HepG2 (cell line): ENCODE data around the gene THAP3. TPM values are rescaled to one million over a fixed set of nuclear protein-coding genes. Genes with fewer than 3 reads are reported as not detected.
"Not testable (repeated sequence)": the region's sequence is repeated elsewhere in the genome, so short reads cannot be mapped to it uniquely, and the experiment has no call there.

Experiments
- ATAC-seq: fragments of 200-7000 bp; cut with Tn5 transposase; 3 replicates; pipeline ENCODE4 v1.9.1; 2020; ENCODE audit warnings: mild to moderate bottlenecking, moderate library complexity
- BruUV-seq: library from RNA; stranded (reverse); fragments of 400-500 nt; replicated peaks from 2 replicates; lab custom pipeline; 2021; lab: Mats Ljungman, UMichigan
- CTCF ChIA-PET: fragments of 300-600 bp; formaldehyde crosslinking; extraction: SDS; loops from one replicate; lab custom pipeline; 2021; ENCODE audit warnings: low total read pairs, inconsistent platforms, low intra/inter-chr PET ratio; lab: Yijun Ruan, JAX
- POLR2A ChIA-PET: fragments of 350-600 bp; sonication (Branson Sonifier 250); formaldehyde crosslinking; loops from one replicate; lab custom pipeline; 2020; ENCODE audit warnings: antibody characterized with exemption, inconsistent platforms; lab: Yijun Ruan, JAX
- DNase-seq: peaks from one replicate; pipeline ENCODE4 v3.0.0-alpha.2; 2015; ENCODE audit warnings: low spot score
- FAIRE-seq: peaks from 3 replicates; lab custom pipeline; 2011; peaks lifted over from hg19 to GRCh38; lab: Jason Lieb, UNC
- H2AFZ ChIP-seq: one replicate; pipeline ENCODE4 v1.6.1; 2011; ENCODE audit warnings: low read length, inconsistent platforms
- H3K27ac ChIP-seq: fragments of 300-600 bp; 3 replicates; pipeline ENCODE4 v1.8.0; 2011; ENCODE audit warnings: mixed run types, mild to moderate bottlenecking, mixed read lengths, low read length, inconsistent platforms; ENCODE audit not compliant: insufficient read depth; ENCODE audit errors: extremely low read length
- H3K27me3 ChIP-seq, 2 experiments: fragments of 200-600 bp in 1 of 2; 2 replicates in 1 of 2; 3 replicates in 1 of 2; pipeline versions ENCODE4 v1.6.0 to v1.8.0; 2011; ENCODE audit warnings: low read length in 2 of 2, mild to moderate bottlenecking in 2 of 2, moderate library complexity in 2 of 2, inconsistent platforms in 1 of 2; ENCODE audit not compliant: insufficient read depth in 2 of 2, control insufficient read depth in 1 of 2
- H3K36me3 ChIP-seq, 2 experiments: fragments of 200-600 bp in 1 of 2; replicated peaks in 1 of 2; 2 replicates in 1 of 2; 3 replicates in 1 of 2; pipeline versions ENCODE4 v1.5.1 to v1.8.0; 2011; ENCODE audit warnings: low read length in 2 of 2, inconsistent platforms in 1 of 2; ENCODE audit not compliant: insufficient read depth in 2 of 2, control insufficient read depth in 1 of 2
- H3K4me1 ChIP-seq: 2 replicates; pipeline ENCODE4 v1.5.1; 2012; ENCODE audit warnings: low read length, inconsistent platforms; ENCODE audit not compliant: insufficient read depth
- H3K4me2 ChIP-seq: 2 replicates; pipeline ENCODE4 v1.6.0; 2011; ENCODE audit warnings: low read depth, low read length, inconsistent platforms
- H3K4me3 ChIP-seq, 3 experiments: fragments of 200-600 bp in 1 of 3; sonication (generic), shearing (Covaris generic) in 1 of 3; replicated peaks in 1 of 3; 2 replicates each; pipeline ENCODE4 v1.5.1; 2011 to 2016; ENCODE audit warnings: low read length in 3 of 3, inconsistent platforms in 2 of 3, low read depth in 2 of 3, mild to moderate bottlenecking in 2 of 3, control low read depth in 1 of 3, mixed read lengths in 1 of 3; ENCODE audit not compliant: insufficient read depth in 1 of 3
- H3K79me2 ChIP-seq: one replicate; pipeline ENCODE4 v1.6.1; 2011; ENCODE audit warnings: low read length, inconsistent platforms; ENCODE audit not compliant: insufficient read depth
- H3K9ac ChIP-seq: 2 replicates; pipeline ENCODE4 v1.6.0; 2011; ENCODE audit warnings: mild to moderate bottlenecking, low read depth, low read length, inconsistent platforms; ENCODE audit not compliant: insufficient read depth
- H3K9me3 ChIP-seq: 2 replicates; pipeline ENCODE4 v1.5.1; 2012; ENCODE audit warnings: mild to moderate bottlenecking, low read length
- H4K20me1 ChIP-seq: 2 replicates; pipeline ENCODE4 v1.6.0; 2011; ENCODE audit warnings: inconsistent platforms, mild to moderate bottlenecking, low read length, moderate library complexity; ENCODE audit not compliant: insufficient read depth
- ARNT2 ChIP-seq: sonication (generic); formaldehyde crosslinking; IDR thresholded peaks from 2 replicates; pipeline ENCODE4 v1.8.0; 2022; ENCODE audit warnings: mild to moderate bottlenecking, low read depth, missing genetic modification reagents, moderate library complexity
- CCAR2 ChIP-seq: fragments of 200-400 bp; formaldehyde crosslinking; optimal IDR thresholded peaks from 2 replicates; pipeline ENCODE3; 2018; ENCODE audit warnings: low read depth, mild to moderate bottlenecking, low read length, moderate library complexity
- CHD4 ChIP-seq: fragments of 200-600 bp; sonication (generic); IDR thresholded peaks from 2 replicates; pipeline ENCODE4 v1.7.0; 2017; ENCODE audit warnings: mild to moderate bottlenecking, low read length, borderline replicate concordance
- NFYB ChIP-seq: sonication (generic); formaldehyde crosslinking; IDR thresholded peaks from 2 replicates; pipeline ENCODE4 v1.4.0; 2020; ENCODE audit warnings: missing genetic modification reagents
- NFYC ChIP-seq: IDR thresholded peaks from 2 replicates; pipeline ENCODE4 v1.6.1; 2016; ENCODE audit warnings: missing genetic modification reagents, missing compliant biosample characterization
- ZFP41 ChIP-seq: sonication (generic); formaldehyde crosslinking; IDR thresholded peaks from 2 replicates; pipeline ENCODE4 v1.4.0; 2020; ENCODE audit warnings: mild to moderate bottlenecking, missing genetic modification reagents, borderline replicate concordance
- ZNF264 ChIP-seq: sonication (generic); formaldehyde crosslinking; IDR thresholded peaks from 2 replicates; pipeline ENCODE4 v1.4.0; 2020; ENCODE audit warnings: missing genetic modification reagents
- ZNF280B ChIP-seq: sonication (generic); formaldehyde crosslinking; IDR thresholded peaks from 2 replicates; pipeline ENCODE4 v1.5.0; 2020; ENCODE audit warnings: missing genetic modification reagents, mild to moderate bottlenecking, borderline replicate concordance
- ZNF597 ChIP-seq: sonication (generic); formaldehyde crosslinking; IDR thresholded peaks from 2 replicates; pipeline ENCODE4 v1.5.0; 2020; ENCODE audit warnings: missing genetic modification reagents
- ZNF747 ChIP-seq: sonication (generic); formaldehyde crosslinking; IDR thresholded peaks from 2 replicates; pipeline ENCODE4 v1.8.1; 2023; ENCODE audit warnings: missing genetic modification reagents, mild to moderate bottlenecking, borderline replicate concordance
- WGBS: methylation state at CpG from one replicate; pipeline ENCODE4 v1.1.6; 2017; ENCODE audit warnings: low lambda C conversion rate; 5-methylcytosine and 5-hydroxymethylcytosine counted together
- in situ Hi-C: cut with HindIII; loops from 2 replicates; pipeline ENCODE4 v1.10.0; 2017; ENCODE audit warnings: low pct_unique_long_range_greater_than_20kb; ENCODE audit not compliant: extremely low pct_ligation_motif_present
- intact Hi-C: fragments of 100-400 bp; cut with micrococcal nuclease; formaldehyde crosslinking; loops from one replicate; pipeline ENCODE4 v1.10.0; 2022; ENCODE audit not compliant: unreplicated experiment
- polyA plus RNA-seq, 8 experiments: library from polyadenylated mRNA; depleted of rRNA in 3 of 8; stranded (reverse) in 7 of 8; unstranded in 1 of 8; fragments of >200 nt; fragmentation: Illumina TruSeq in 4 of 8; extraction: Trizol in 4 of 8; gene quantifications; 2 replicates each; pipeline versions ENCODE4 v1.2.1 to v1.2.3, GENCODE V29; 2011 to 2016; ENCODE audit warnings: low read depth in 4 of 8, missing spikeins in 1 of 8, mixed read lengths in 1 of 8; ENCODE audit not compliant: insufficient read depth in 1 of 8
- total RNA-seq, 5 experiments: library from RNA; depleted of rRNA; stranded (reverse); fragments of >200 nt; fragmentation: Illumina TruSeq; extraction: Trizol; gene quantifications; 2 replicates each; pipeline ENCODE4 v1.2.3, GENCODE V29; 2016; ENCODE audit warnings: low read depth in 1 of 5

The THAP3 gene
- total and polyA plus RNA-seq, 2 of the 13 experiments (the other 11 are each of a cell fraction or from before 2014, with no cell fraction given) = 10.3 to 14.9 TPM

GRCh38 chr1:6662468-6662867, 37.8 kb downstream of the THAP3 start:
- H3K27ac ChIP-seq, H3K27me3 ChIP-seq, in situ Hi-C loops, H3K4me3 ChIP-seq, FAIRE-seq: not testable (repeated sequence)
- peak; percentile 29; the same call in 1 of the 2 replicates for TF ChIP-seq NFYC (CRISPR knock-in tag)
- TF ChIP-seq NFYB (CRISPR knock-in tag) = peak; percentile 58
- TF ChIP-seq, all 625 proteins: peak for 2; not testable (repeated sequence) for 623
- 95% methylated on average over 6 of the region's 7 CpGs for WGBS
- Histone ChIP-seq H3K36me3 (peaks cover 12 to 58% of the 10 kb centered on the region in 2 experiments), H3K79me2 (peaks cover 10% of the 10 kb centered on the region)
- H2AFZ ChIP-seq, POLR2A ChIA-PET, H3K4me1 ChIP-seq, H3K4me2 ChIP-seq, DNase-seq, ATAC-seq, intact Hi-C loops, H4K20me1 ChIP-seq, H3K9ac ChIP-seq, BruUV-seq, H3K9me3 ChIP-seq, CTCF ChIA-PET: not testable (repeated sequence)

GRCh38 chr1:6666696-6667095, 42.0 kb downstream of the THAP3 start:
- Histone ChIP-seq H3K27me3 (no peaks in the 10 kb centered on the region), H3K4me2 (no peak overlapping the region), H3K36me3 (peaks cover 15 to 47% of the 10 kb centered on the region in 2 experiments), H3K4me3 (no peak overlapping the region), H4K20me1 (peaks cover 3% of the 10 kb centered on the region; the same call in 1 of the 2 replicates), H3K9me3 (no peaks in the 10 kb centered on the region), H2AFZ (no peak overlapping the region), H3K79me2 (peaks cover 7% of the 10 kb centered on the region), H3K9ac (no peak overlapping the region), H3K27ac (no peak overlapping the region), H3K4me1 (no peaks in the 10 kb centered on the region)
- in situ Hi-C loops = no loop called here
- TF ChIP-seq ZNF597 (CRISPR knock-in tag) (no peak), ZFP41 (CRISPR knock-in tag) (no peak), ZNF264 (CRISPR knock-in tag) (no peak), ZNF747 (CRISPR knock-in tag) (no peak), ZNF280B (CRISPR knock-in tag) (no peak), CCAR2 (no peak), ARNT2 (CRISPR knock-in tag) (no peak), CHD4 (no peak)
- no TSS peak for BruUV-seq
- ATAC-seq = no peak
- no peak for DNase-seq
- no peak for FAIRE-seq
- 97% methylated on average over 5 of the region's 5 CpGs for WGBS
- CTCF ChIA-PET = no interaction called here
- intact Hi-C loops = no loop called here
- POLR2A ChIA-PET = no interaction called here
